Measurements from ENCODE around the gene NABP1. TPM values are rescaled to one million over a fixed set of nuclear protein-coding genes. Genes with fewer than 3 reads are reported as not detected.

NABP1 gene
- total RNA-seq, 2 experiments from 2014 or later, result 16.7 to 42.5 TPM

DNA sequence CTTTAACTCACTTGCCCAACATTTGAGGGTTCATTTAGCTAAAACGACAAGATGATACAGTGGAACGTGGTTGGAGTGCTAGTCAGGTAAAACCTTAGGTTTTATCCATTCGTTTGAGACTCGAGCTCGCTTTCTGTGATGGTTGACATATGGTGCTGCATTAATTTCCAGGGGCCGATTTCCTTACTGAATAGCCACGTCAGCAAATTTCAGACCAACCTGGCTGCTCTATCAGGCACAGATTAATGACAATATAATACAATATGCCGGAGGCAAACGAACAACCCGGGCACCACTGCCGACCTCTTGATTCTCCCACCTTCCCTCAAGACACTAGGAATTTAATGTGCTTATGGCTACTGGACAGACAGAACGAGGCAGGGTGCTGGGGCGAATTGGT lies 42.0 kb downstream of the NABP1 start:
- Histone ChIP-seq H3K36me3 (ENCODE audit: insufficient read depth, low read length) (no peaks in the 10 kb centered on the region), H3K4me1 (ENCODE audit: insufficient read depth, low read length, poor library complexity, severe bottlenecking) (no peaks in the 10 kb centered on the region), H3K9me2 (ENCODE audit: insufficient read depth, low read length) (no peaks in the 10 kb centered on the region), H3K4me3 (ENCODE audit: low read depth, low read length, poor library complexity, severe bottlenecking) (no peak overlapping the region), H3K4me2 (ENCODE audit: low read length) (no peak overlapping the region), H3K79me2 (ENCODE audit: insufficient read depth, low read depth, low read length) (no peaks in the 10 kb centered on the region), H2AFZ (ENCODE audit: low read length) (no peak overlapping the region), H4K20me1 (ENCODE audit: insufficient read depth, low read length) (no peaks in the 10 kb centered on the region), H3K9me3 (ENCODE audit: low read length) (no peaks in the 10 kb centered on the region), H3K27ac (ENCODE audit: low read depth, low read length, poor library complexity, severe bottlenecking) (no peak overlapping the region)
- no TSS peak for BruUV-seq (replicated peaks)
- CTCF ChIA-PET (ENCODE audit: unreplicated experiment), result no interaction called here
- TF ChIP-seq CTCF (conservative IDR thresholded peaks at IDR 0.05; ENCODE audit: low read length), result no peak
- TF ChIP-seq EZH2phosphoT487 (IDR thresholded peaks at IDR 0.05; ENCODE audit: borderline replicate concordance, low read depth, low read length), result no peak
- intact Hi-C loops (cut with micrococcal nuclease; ENCODE audit: unreplicated experiment), result no loop called here
- POLR2A ChIA-PET, result no interaction called here
- no peak for DNase-seq (ENCODE audit: low spot score)

DNA sequence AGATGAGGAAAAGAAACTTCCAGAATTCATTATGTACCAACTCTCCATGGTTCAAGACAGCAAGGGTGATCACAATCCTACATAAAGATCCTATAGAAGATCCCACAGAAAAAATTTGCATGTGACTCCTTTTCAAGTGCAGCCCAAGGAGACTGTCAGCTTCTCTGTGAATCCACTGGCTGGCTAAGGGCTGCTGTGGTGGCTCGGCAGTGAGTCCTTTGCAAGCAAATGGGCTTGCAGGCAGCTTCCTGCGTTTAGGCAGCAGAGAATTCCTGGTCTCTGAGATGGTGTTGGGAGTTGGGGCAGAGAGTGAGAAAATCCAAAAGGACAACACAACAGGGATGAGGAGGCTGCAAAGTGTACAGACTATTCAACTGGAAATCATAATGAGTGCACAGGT lies 43.4 kb downstream of the NABP1 start:
- BruUV-seq (replicated peaks), result no TSS peak
- Histone ChIP-seq H3K9me2 (ENCODE audit: insufficient read depth, low read length) (no peaks in the 10 kb centered on the region), H3K4me2 (ENCODE audit: low read length) (no peak overlapping the region), H3K27ac (ENCODE audit: low read depth, low read length, poor library complexity, severe bottlenecking) (no peak overlapping the region), H2AFZ (ENCODE audit: low read length) (no peak overlapping the region), H4K20me1 (ENCODE audit: insufficient read depth, low read length) (no peaks in the 10 kb centered on the region), H3K36me3 (ENCODE audit: insufficient read depth, low read length) (no peaks in the 10 kb centered on the region), H3K4me3 (ENCODE audit: low read depth, low read length, poor library complexity, severe bottlenecking) (no peak overlapping the region), H3K4me1 (ENCODE audit: insufficient read depth, low read length, poor library complexity, severe bottlenecking) (no peaks in the 10 kb centered on the region), H3K79me2 (ENCODE audit: insufficient read depth, low read depth, low read length) (no peaks in the 10 kb centered on the region), H3K9me3 (ENCODE audit: low read length) (no peaks in the 10 kb centered on the region)
- DNase-seq (ENCODE audit: low spot score), result no peak
- intact Hi-C loops (cut with micrococcal nuclease; ENCODE audit: unreplicated experiment), result no loop called here
- CTCF ChIA-PET (ENCODE audit: unreplicated experiment), result no interaction called here
- POLR2A ChIA-PET, result no interaction called here
- TF ChIP-seq EZH2phosphoT487 (IDR thresholded peaks at IDR 0.05; ENCODE audit: borderline replicate concordance, low read depth, low read length) (no peak), CTCF (conservative IDR thresholded peaks at IDR 0.05; ENCODE audit: low read length) (no peak)

DNA sequence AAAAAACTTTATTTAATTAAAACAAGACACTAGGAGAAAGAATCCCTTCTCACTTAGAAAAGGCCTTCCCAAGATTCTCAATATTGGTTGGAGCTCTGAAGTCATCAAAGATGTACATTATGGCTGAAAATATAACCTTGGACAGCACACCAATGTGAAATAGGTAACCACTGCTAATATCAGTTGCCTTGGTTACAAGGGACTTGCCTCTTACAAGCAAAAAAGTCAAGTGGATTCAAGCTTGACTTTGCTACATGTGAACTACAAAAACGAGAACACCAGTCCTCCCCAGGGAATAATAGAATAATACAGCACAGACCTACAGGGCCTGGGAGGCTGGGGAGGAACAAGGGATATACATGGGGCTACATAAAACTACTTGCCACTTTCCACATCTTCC lies 46.1 kb downstream of the NABP1 start:
- ChIA-PET POLR2A (no interaction called here), CTCF (ENCODE audit: unreplicated experiment) (no interaction called here)
- Histone ChIP-seq H3K9me2 (ENCODE audit: insufficient read depth, low read length) (no peaks in the 10 kb centered on the region), H2AFZ (ENCODE audit: low read length) (no peak overlapping the region), H3K27ac (ENCODE audit: low read depth, low read length, poor library complexity, severe bottlenecking) (no peak overlapping the region), H3K4me3 (ENCODE audit: low read depth, low read length, poor library complexity, severe bottlenecking) (no peak overlapping the region), H3K4me1 (ENCODE audit: insufficient read depth, low read length, poor library complexity, severe bottlenecking) (no peaks in the 10 kb centered on the region), H3K4me2 (ENCODE audit: low read length) (no peak overlapping the region), H3K79me2 (ENCODE audit: insufficient read depth, low read depth, low read length) (no peaks in the 10 kb centered on the region), H3K9me3 (ENCODE audit: low read length) (no peaks in the 10 kb centered on the region), H3K36me3 (ENCODE audit: insufficient read depth, low read length) (no peaks in the 10 kb centered on the region), H4K20me1 (ENCODE audit: insufficient read depth, low read length) (no peaks in the 10 kb centered on the region)
- no peak for DNase-seq (ENCODE audit: low spot score)
- TF ChIP-seq CTCF (conservative IDR thresholded peaks at IDR 0.05; ENCODE audit: low read length), result no peak
- TF ChIP-seq EZH2phosphoT487 (IDR thresholded peaks at IDR 0.05; ENCODE audit: borderline replicate concordance, low read depth, low read length), result no peak
- BruUV-seq (replicated peaks), result no TSS peak
- intact Hi-C loops (cut with micrococcal nuclease; ENCODE audit: unreplicated experiment), result no loop called here
